Central memory CD4-positive, alpha-beta T cell (primary cell): ENCODE results near the gene DMD.
A peak's percentile ranks its signal among the peaks of the same experiment; 100 is the strongest.
"Not testable (repeated sequence)": the region's sequence is repeated elsewhere in the genome, so short reads cannot be mapped to it uniquely, and the experiment has no call there.

Experiments used
- DNase-seq: peaks from one replicate; pipeline ENCODE4 v3.0.0; 2022

Gene DMD

GRCh38 chrX:32455704-32456103 lies 755.6 kb downstream of the DMD start:
- DNase-seq, result no peak

- DNase-seq, result no peak
These were observed 759.2 kb downstream of the DMD start for GRCh38 chrX:32451954-32452695.

GRCh38 chrX:32448945-32449344 lies 762.4 kb downstream of the DMD start:
- DNase-seq, result no peak

- peak; percentile 11 for DNase-seq
These were observed 763.0 kb downstream of the DMD start for GRCh38 chrX:32448320-32448719.

GRCh38 chrX:32447640-32448039 lies 763.7 kb downstream of the DMD start:
- DNase-seq, result no peak

GRCh38 chrX:32443841-32444240 lies 767.5 kb downstream of the DMD start:
- DNase-seq, result no peak

- DNase-seq, result no peak
These were observed 790.1 kb downstream of the DMD start for GRCh38 chrX:32421266-32421665.

GRCh38 chrX:32408389-32408788 lies 803.0 kb downstream of the DMD start:
- DNase-seq, result peak; percentile 3

GRCh38 chrX:32397562-32398216 lies 813.7 kb downstream of the DMD start:
- DNase-seq, result no peak

- no peak for DNase-seq
These were observed 815.5 kb downstream of the DMD start for GRCh38 chrX:32395878-32396277.

GRCh38 chrX:32392655-32393054 lies 818.7 kb downstream of the DMD start:
- no peak for DNase-seq

- DNase-seq, result no peak
These were observed 840.7 kb downstream of the DMD start for GRCh38 chrX:32370456-32371205.

GRCh38 chrX:32293962-32294700 lies 917.2 kb downstream of the DMD start:
- no peak for DNase-seq

GRCh38 chrX:32289356-32289755 lies 922.0 kb downstream of the DMD start:
- DNase-seq, result no peak

GRCh38 chrX:32281853-32282252 lies 929.5 kb downstream of the DMD start:
- no peak for DNase-seq

- no peak for DNase-seq
These were observed 930.4 kb downstream of the DMD start for GRCh38 chrX:32280921-32281320.

- DNase-seq, result no peak
These were observed 930.9 kb downstream of the DMD start for GRCh38 chrX:32280489-32280888.

GRCh38 chrX:32276153-32276552 lies 935.2 kb downstream of the DMD start:
- no peak for DNase-seq

GRCh38 chrX:32269866-32270265 lies 941.5 kb downstream of the DMD start:
- DNase-seq, result no peak

GRCh38 chrX:32268207-32268606 lies 943.1 kb downstream of the DMD start:
- DNase-seq, result no peak

GRCh38 chrX:32267796-32268195 lies 943.6 kb downstream of the DMD start:
- DNase-seq, result no peak

- not testable (repeated sequence) for DNase-seq
These were observed 964.7 kb downstream of the DMD start for GRCh38 chrX:32246675-32247074.

- DNase-seq, result no peak
These were observed 1015.7 kb downstream of the DMD start for GRCh38 chrX:32195611-32196010.
